ENCODE data around the gene KCNQ4. TPM values are rescaled to one million over a fixed set of nuclear protein-coding genes. Genes with fewer than 3 reads are reported as not detected.

The KCNQ4 gene
- total RNA-seq, 3 donors from 2014 or later (not counting 1 experiment from before 2014, with no cell fraction given), result 0.14 to 0.45 (median 0.35) TPM

DNA sequence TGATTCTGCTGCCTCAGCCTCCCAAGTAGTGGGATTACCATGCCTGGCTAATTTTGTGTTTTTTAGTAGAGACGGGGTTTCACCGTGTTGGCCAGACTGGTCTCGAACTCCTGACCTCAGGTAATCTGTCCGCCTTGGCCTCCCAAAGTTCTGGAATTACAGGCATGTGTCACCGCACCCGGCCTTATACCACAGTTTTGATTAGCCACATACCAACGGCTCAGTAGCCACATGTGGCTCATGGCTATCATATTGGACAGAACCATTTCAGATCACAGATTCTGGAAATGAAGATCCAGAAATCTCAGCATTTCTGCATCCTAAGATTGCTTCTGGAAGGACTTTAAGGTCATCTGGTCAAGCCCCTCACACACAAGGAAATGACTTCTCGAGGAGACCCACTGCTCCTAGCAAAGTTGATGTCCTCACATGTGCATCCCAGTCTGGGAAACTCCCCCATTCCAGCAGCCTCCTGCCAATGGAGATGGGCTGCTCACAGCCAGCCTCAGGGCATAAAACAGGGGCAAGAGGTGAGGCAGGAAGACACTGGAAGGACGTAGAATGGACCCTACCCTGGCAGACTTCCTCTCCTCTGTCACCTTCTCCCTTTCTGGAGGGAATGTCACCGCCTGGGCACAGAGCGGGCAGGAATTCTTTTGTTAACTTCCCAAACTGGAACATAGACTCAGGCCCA, 96.0 kb downstream of the KCNQ4 start:
- H3K27me3 Mint-ChIP-seq (ENCODE audit: low read depth in 2 of 2), result peaks cover 11 to 18% of the 10 kb centered on the region in 2 donors
- DNase-seq (no peak), ATAC-seq (no peak)
- H3K4me3 ChIP-seq (ENCODE audit: low read length), result no peak overlapping the region
- H3K36me3 Mint-ChIP-seq, result no peaks in the 10 kb centered on the region
- H3K9me3 ChIP-seq (ENCODE audit: control insufficient read depth, insufficient read depth, low read length), result peaks cover 3% of the 10 kb centered on the region
- no peak overlapping the region for H3K4me3 Mint-ChIP-seq
- intact Hi-C loops (cut with micrococcal nuclease), result no loop called here
- peaks cover 30% of the 10 kb centered on the region for H3K4me1 ChIP-seq (ENCODE audit: control insufficient read depth, insufficient read depth, low read length)
- TF ChIP-seq, protein P1, sequence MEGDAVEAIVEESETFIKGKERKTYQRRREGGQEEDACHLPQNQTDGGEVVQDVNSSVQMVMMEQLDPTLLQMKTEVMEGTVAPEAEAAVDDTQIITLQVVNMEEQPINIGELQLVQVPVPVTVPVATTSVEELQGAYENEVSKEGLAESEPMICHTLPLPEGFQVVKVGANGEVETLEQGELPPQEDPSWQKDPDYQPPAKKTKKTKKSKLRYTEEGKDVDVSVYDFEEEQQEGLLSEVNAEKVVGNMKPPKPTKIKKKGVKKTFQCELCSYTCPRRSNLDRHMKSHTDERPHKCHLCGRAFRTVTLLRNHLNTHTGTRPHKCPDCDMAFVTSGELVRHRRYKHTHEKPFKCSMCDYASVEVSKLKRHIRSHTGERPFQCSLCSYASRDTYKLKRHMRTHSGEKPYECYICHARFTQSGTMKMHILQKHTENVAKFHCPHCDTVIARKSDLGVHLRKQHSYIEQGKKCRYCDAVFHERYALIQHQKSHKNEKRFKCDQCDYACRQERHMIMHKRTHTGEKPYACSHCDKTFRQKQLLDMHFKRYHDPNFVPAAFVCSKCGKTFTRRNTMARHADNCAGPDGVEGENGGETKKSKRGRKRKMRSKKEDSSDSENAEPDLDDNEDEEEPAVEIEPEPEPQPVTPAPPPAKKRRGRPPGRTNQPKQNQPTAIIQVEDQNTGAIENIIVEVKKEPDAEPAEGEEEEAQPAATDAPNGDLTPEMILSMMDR (IDR thresholded peaks at IDR 0.05), result no peak
- no peak overlapping the region for H3K27ac ChIP-seq (ENCODE audit: low read length)
- 86% methylated on average over 11 of the region's 11 CpGs for WGBS (ENCODE audit: insufficient coverage)
- peaks cover 33 to 37% of the 10 kb centered on the region in 2 donors for H3K4me1 Mint-ChIP-seq
- no peak overlapping the region for H3K27ac Mint-ChIP-seq
- H3K27me3 ChIP-seq (ENCODE audit: control insufficient read depth, insufficient read depth, low read length), result peaks cover 4% of the 10 kb centered on the region
- H3K9me3 Mint-ChIP-seq, result no peaks in the 10 kb centered on the region
- no peaks in the 10 kb centered on the region for H3K36me3 ChIP-seq (ENCODE audit: control insufficient read depth, insufficient read depth, low read length)

DNA sequence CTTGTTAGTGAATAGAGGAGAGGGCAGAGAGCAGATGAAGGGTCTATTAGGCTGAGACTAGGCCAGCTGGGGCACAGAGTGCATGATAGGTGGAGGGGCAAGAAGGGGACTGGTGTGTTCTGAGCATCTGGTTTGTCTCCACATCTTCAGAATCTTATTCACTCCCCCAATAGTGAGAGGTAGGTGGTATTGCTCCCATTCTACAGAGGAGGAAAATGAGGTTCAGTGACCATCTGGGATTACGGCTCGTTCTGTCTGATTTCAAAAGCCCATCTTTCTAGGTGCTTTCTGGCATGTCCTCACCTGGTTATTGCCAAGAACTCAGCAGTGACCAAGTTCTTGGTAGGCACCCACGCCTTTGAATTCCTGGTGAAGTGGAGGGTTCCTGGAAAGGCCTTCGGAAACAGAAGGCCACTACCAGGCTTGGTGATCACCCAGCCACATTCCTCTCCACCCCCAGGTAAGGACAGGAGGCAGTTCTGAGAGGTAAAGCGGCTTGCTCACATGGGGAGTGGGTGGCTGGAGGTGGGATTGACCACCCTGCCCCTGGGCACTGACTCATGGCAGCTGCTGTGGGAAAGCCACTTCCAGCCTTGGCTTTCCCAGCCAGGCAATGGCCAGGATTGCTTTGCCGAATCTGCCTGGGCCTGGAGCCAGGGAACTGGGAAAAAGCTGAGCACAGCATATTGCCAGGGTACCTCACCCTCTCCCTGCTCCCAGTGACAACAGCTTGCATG, 97.4 kb downstream of the KCNQ4 start:
- Histone ChIP-seq H3K4me3 (ENCODE audit: low read length) (no peak overlapping the region), H3K36me3 (ENCODE audit: control insufficient read depth, insufficient read depth, low read length) (no peaks in the 10 kb centered on the region), H3K27me3 (ENCODE audit: control insufficient read depth, insufficient read depth, low read length) (peaks cover 4% of the 10 kb centered on the region), H3K27ac (ENCODE audit: low read length) (no peak overlapping the region), H3K4me1 (ENCODE audit: control insufficient read depth, insufficient read depth, low read length) (peaks cover 18% of the 10 kb centered on the region), H3K9me3 (ENCODE audit: control insufficient read depth, insufficient read depth, low read length) (peaks cover 3% of the 10 kb centered on the region)
- H3K9me3 Mint-ChIP-seq, result no peaks in the 10 kb centered on the region
- DNase-seq, result no peak
- no peak for ATAC-seq
- H3K27ac Mint-ChIP-seq, result no peak overlapping the region
- TF ChIP-seq, protein P1 (IDR thresholded peaks at IDR 0.05), result no peak
- 78% methylated on average over 4 of the region's 6 CpGs for WGBS (ENCODE audit: insufficient coverage)
- no peaks in the 10 kb centered on the region for H3K36me3 Mint-ChIP-seq
- H3K4me1 Mint-ChIP-seq, result peaks cover 21 to 24% of the 10 kb centered on the region in 2 donors
- intact Hi-C loops (cut with micrococcal nuclease), result no loop called here
- peaks cover 19 to 28% of the 10 kb centered on the region in 2 donors for H3K27me3 Mint-ChIP-seq (ENCODE audit: low read depth in 2 of 2)
- H3K4me3 Mint-ChIP-seq, result no peak overlapping the region

DNA sequence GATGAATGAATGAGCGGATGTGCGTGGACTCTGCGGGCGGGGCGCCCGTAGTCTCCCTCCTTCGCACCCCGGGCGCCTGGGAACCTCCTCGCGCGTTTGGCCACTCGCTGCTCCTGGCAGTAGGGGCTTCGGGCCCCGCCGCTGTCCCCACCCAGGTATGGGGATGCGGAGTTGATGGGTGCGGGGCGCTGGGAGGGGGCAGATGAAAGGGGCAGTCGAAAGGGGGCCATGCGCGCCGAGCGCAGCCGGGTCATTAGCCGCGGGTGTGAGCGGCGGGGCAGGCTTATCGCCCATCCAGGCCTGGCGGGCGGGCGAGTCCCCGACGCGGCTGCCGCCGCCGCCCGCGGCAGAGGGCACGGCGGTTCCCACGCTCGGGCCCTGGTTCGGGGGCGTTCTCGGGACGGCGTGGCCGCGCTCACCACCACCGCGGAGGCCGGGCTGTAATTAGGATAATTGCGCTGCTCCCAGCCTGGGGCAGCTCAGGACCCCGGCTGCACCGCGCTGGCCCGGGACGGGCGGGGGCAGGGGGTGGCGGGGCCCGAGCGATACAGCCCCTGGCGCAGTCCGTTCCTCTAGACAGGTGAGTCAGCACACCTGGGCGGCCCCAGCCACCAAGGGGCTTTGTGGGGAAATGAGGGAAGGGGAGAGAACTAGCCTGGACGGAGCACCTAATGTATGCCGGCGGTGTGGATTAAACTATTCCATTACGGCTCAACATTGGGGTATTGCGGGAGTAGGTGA, 100.6 kb downstream of the KCNQ4 start:
- TF ChIP-seq, protein P1 (IDR thresholded peaks at IDR 0.05), result no peak
- WGBS (ENCODE audit: insufficient coverage), result 19% methylated on average over 73 of the region's 73 CpGs
- ATAC-seq, result peak in 2 of 3 donors; percentile 47 to 68
- H3K4me1 ChIP-seq (ENCODE audit: control insufficient read depth, insufficient read depth, low read length), result peaks cover 3% of the 10 kb centered on the region
- Mint-ChIP-seq H3K4me1 (peaks cover 6% of the 10 kb centered on the region in 2 donors), H3K27ac (no peak overlapping the region), H3K27me3 (ENCODE audit: low read depth in 2 of 2) (peaks cover 34 to 46% of the 10 kb centered on the region in 2 donors), H3K9me3 (no peaks in the 10 kb centered on the region), H3K4me3 (peak overlapping the region; percentile 60), H3K36me3 (no peaks in the 10 kb centered on the region)
- H3K9me3 ChIP-seq (ENCODE audit: control insufficient read depth, insufficient read depth, low read length), result no peaks in the 10 kb centered on the region
- H3K27me3 ChIP-seq (ENCODE audit: control insufficient read depth, insufficient read depth, low read length), result peaks cover 8% of the 10 kb centered on the region
- H3K36me3 ChIP-seq (ENCODE audit: control insufficient read depth, insufficient read depth, low read length), result no peaks in the 10 kb centered on the region
- no peak overlapping the region for H3K4me3 ChIP-seq (ENCODE audit: low read length)
- no peak overlapping the region for H3K27ac ChIP-seq (ENCODE audit: low read length)
- no peak for DNase-seq
- intact Hi-C loops (cut with micrococcal nuclease), result no loop called here

Measured in natural killer cell (primary cell).